GM12878 (cell line): ENCODE results near the gene MRPL46. TPM values are rescaled to one million over a fixed set of nuclear protein-coding genes. Genes with fewer than 3 reads are reported as not detected.
"Not testable (repeated sequence)": the region's sequence is repeated elsewhere in the genome, so short reads cannot be mapped to it uniquely, and the experiment has no call there.

ENCODE experiments used
- ATAC-seq: fragments of 200-7000 bp; cut with Tn5 transposase; 3 replicates; pipeline ENCODE4 v1.9.1; 2020; ENCODE audit warnings: mild to moderate bottlenecking, moderate library complexity
- BruUV-seq: library from RNA; stranded (reverse); fragments of 400-500 nt; replicated peaks from 2 replicates; lab custom pipeline; 2021; lab: Mats Ljungman, UMichigan
- CTCF ChIA-PET: fragments of 300-600 bp; sonication (Branson Sonifier 250); formaldehyde crosslinking; extraction: SDS; loops from one replicate; lab custom pipeline; 2021; ENCODE audit warnings: inconsistent platforms; lab: Yijun Ruan, JAX
- POLR2A ChIA-PET: fragments of 350-600 bp; formaldehyde crosslinking; extraction: SDS; loops from one replicate; lab custom pipeline; 2021; ENCODE audit warnings: inconsistent platforms; lab: Charles Lee
- RAD21 ChIA-PET: fragments of 300-600 bp; sonication (Branson Sonifier 250); formaldehyde crosslinking; loops from one replicate; lab custom pipeline; 2023; ENCODE audit warnings: antibody characterized with exemption; ENCODE audit not compliant: unreplicated experiment; lab: Charles Lee
- SMC1A ChIA-PET: fragments of 300-600 bp; sonication (Branson Sonifier 250); formaldehyde crosslinking; loops from one replicate; lab custom pipeline; 2023; ENCODE audit not compliant: unreplicated experiment, uncharacterized antibody; lab: Charles Lee
- DNase-seq: peaks from one replicate; pipeline ENCODE4 v3.0.0-alpha.2; 2011; ENCODE audit warnings: low read depth, low spot score
- FAIRE-seq: peaks from 3 replicates; lab custom pipeline; 2011; peaks lifted over from hg19 to GRCh38; lab: Jason Lieb, UNC
- H2AFZ ChIP-seq: 2 replicates; pipeline ENCODE4 v1.6.0; 2011; ENCODE audit warnings: low read depth, low read length, control low read depth; ENCODE audit not compliant: control insufficient read depth
- H3K27ac ChIP-seq: 2 replicates; pipeline ENCODE4 v1.5.1; 2011; ENCODE audit warnings: control low read depth; ENCODE audit not compliant: control insufficient read depth, insufficient read depth
- H3K27me3 ChIP-seq, 2 experiments: replicated peaks in 1 of 2; 2 replicates each; pipeline versions ENCODE4 v1.6.0 to v1.6.1; 2011; ENCODE audit warnings: low read length in 1 of 2; ENCODE audit not compliant: control insufficient read depth in 2 of 2, insufficient read depth in 2 of 2
- H3K36me3 ChIP-seq, 2 experiments: 2 replicates each; pipeline ENCODE4 v1.5.1; 2011; ENCODE audit warnings: low read length in 1 of 2; ENCODE audit not compliant: control insufficient read depth in 2 of 2, insufficient read depth in 2 of 2
- H3K4me1 ChIP-seq: 2 replicates; pipeline ENCODE4 v1.6.1; 2011; ENCODE audit warnings: mild to moderate bottlenecking, low read length, moderate library complexity, mixed read lengths; ENCODE audit not compliant: control insufficient read depth, insufficient read depth
- H3K4me2 ChIP-seq: 2 replicates; pipeline ENCODE4 v1.6.0; 2011; ENCODE audit warnings: control low read depth; ENCODE audit not compliant: control insufficient read depth, insufficient read depth
- H3K4me3 ChIP-seq: fragments of 200-600 bp; sonication (generic); 2 replicates; pipeline ENCODE4 v1.5.1; 2016
- H3K79me2 ChIP-seq: 2 replicates; pipeline ENCODE4 v1.6.0; 2011; ENCODE audit warnings: low read length; ENCODE audit not compliant: control insufficient read depth, insufficient read depth
- H3K9ac ChIP-seq: 2 replicates; pipeline ENCODE4 v1.8.0; 2011; ENCODE audit warnings: low read length, control low read depth, mixed read lengths; ENCODE audit not compliant: control insufficient read depth, insufficient read depth
- H3K9me3 ChIP-seq: replicated peaks from 3 replicates; pipeline ENCODE4 v1.5.1; 2011; ENCODE audit warnings: mild to moderate bottlenecking, low read length; ENCODE audit not compliant: control insufficient read depth, insufficient read depth
- H4K20me1 ChIP-seq: 2 replicates; pipeline ENCODE4 v1.6.0; 2011; ENCODE audit not compliant: control insufficient read depth, insufficient read depth
- CREB1 ChIP-seq: IDR thresholded peaks from 2 replicates; pipeline ENCODE4 v1.6.1; 2012; ENCODE audit warnings: low read depth, mild to moderate bottlenecking, inconsistent platforms
- CREM ChIP-seq: IDR thresholded peaks from 2 replicates; pipeline ENCODE4 v1.6.1; 2014; ENCODE audit warnings: antibody characterized with exemption, low read depth
- IKZF2 ChIP-seq, 2 experiments: fragments of 450-650 bp; IDR thresholded peaks; 2 replicates each; pipeline ENCODE4 v1.6.1; 2017; ENCODE audit warnings: mild to moderate bottlenecking in 2 of 2, moderate library complexity in 2 of 2
- JUNB ChIP-seq: IDR thresholded peaks from 2 replicates; pipeline ENCODE4 v1.6.1; 2016; ENCODE audit warnings: antibody characterized with exemption, mild to moderate bottlenecking
- KLF5 ChIP-seq: fragments of 450-650 bp; IDR thresholded peaks from 2 replicates; pipeline ENCODE4 v1.6.1; 2014; ENCODE audit warnings: mild to moderate bottlenecking; ENCODE audit not compliant: partially characterized antibody
- NFIC ChIP-seq: IDR thresholded peaks from 2 replicates; pipeline ENCODE4 v1.6.1; 2012; ENCODE audit warnings: low read depth, mild to moderate bottlenecking, inconsistent platforms, low read length, moderate library complexity
- RELA ChIP-seq: fragments of 450-650 bp; IDR thresholded peaks from 2 replicates; pipeline ENCODE4 v1.8.0; 2014; ENCODE audit warnings: borderline replicate concordance; ENCODE audit not compliant: partially characterized antibody
- RELB ChIP-seq: fragments of 450-650 bp; IDR thresholded peaks from 2 replicates; pipeline ENCODE4 v1.6.1; 2017; ENCODE audit warnings: low read depth, mild to moderate bottlenecking, moderate library complexity
- WGBS: methylation state at CpG from one replicate; pipeline ENCODE4 v1.1.6; 2016; ENCODE audit warnings: low lambda C conversion rate; ENCODE audit not compliant: insufficient replicate concordance, insufficient coverage; ENCODE audit errors: missing lambda C conversion rate; 5-methylcytosine and 5-hydroxymethylcytosine counted together
- in situ Hi-C: fragments of 300-500 bp; cut with MboI; formaldehyde crosslinking; loops from 9 replicates; pipeline ENCODE4 v1.14.3; 2018; ENCODE audit warnings: mixed read lengths
- intact Hi-C: fragments of 100-400 bp; cut with micrococcal nuclease; formaldehyde crosslinking; loops from one replicate; pipeline ENCODE4 v1.14.2; 2022; ENCODE audit not compliant: unreplicated experiment
- polyA plus RNA-seq, 11 experiments: library from polyadenylated mRNA; depleted of rRNA in 4 of 11; unstranded in 6 of 11; stranded (reverse) in 5 of 11; fragments of >200 nt; fragmentation: Nextera tagmentation in 4 of 11; fragmentation: Illumina TruSeq in 1 of 11; extraction: Ambion mirVana in 4 of 11; extraction: Trizol in 1 of 11; gene quantifications; 1 replicate in 1 of 11; 2 replicates in 10 of 11; pipeline versions ENCODE4 v1.2.1 to v1.2.3, GENCODE V29; 2011 to 2016; ENCODE audit warnings: inconsistent platforms in 2 of 11, missing spikeins in 2 of 11, low read depth in 1 of 11
- total RNA-seq, 4 experiments: library from RNA; depleted of rRNA in 3 of 4; stranded (reverse); fragments of >200 nt in 3 of 4; fragmentation: Illumina TruSeq in 1 of 4; extraction: Trizol in 1 of 4; gene quantifications; 2 replicates each; pipeline versions ENCODE4 v1.2.1 to v1.2.3, GENCODE V29; 2013 to 2021

Gene MRPL46
- total and polyA plus RNA-seq, 10 of the 15 experiments (the other 5 are each of a cell fraction or from before 2014, with no cell fraction given), result 37.4 to 96.7 (median 52.9) TPM

GRCh38 chr15:88473661-88474293 lies 6.6 kb upstream of the MRPL46 start:
- intact Hi-C loops, result not testable (repeated sequence)

GRCh38 chr15:88472225-88472624 lies 5.0 kb upstream of the MRPL46 start:
- Histone ChIP-seq H3K4me3 (no peak overlapping the region), H3K36me3 (peaks cover 4 to 20% of the 10 kb centered on the region in 2 experiments), H3K27me3 (no peaks in the 10 kb centered on the region), H3K9me3 (no peaks in the 10 kb centered on the region), H3K9ac (peak overlapping the region; percentile 8; the same call in 1 of the 2 replicates), H3K79me2 (peaks cover 17% of the 10 kb centered on the region), H4K20me1 (no peaks in the 10 kb centered on the region), H2AFZ (no peak overlapping the region), H3K27ac (peak overlapping the region; percentile 56), H3K4me1 (peaks cover 7% of the 10 kb centered on the region), H3K4me2 (peak overlapping the region; percentile 21; the same call in 1 of the 2 replicates)
- DNase-seq, result peak; percentile 36
- ChIA-PET RAD21 (interaction anchor here (1.4 kb wide), 1 partner anchor 152 kb away, joined by 7 read pairs; no protein-coding TSS in a partner anchor), POLR2A (no interaction called here), SMC1A (interaction anchor here (0.5 to 2.8 kb wide), 4 partner anchors 9 to 152 kb away, joined by 3 to 8 read pairs (median 4); no protein-coding TSS in a partner anchor), CTCF (interaction anchor here (0.8 to 2.8 kb wide), 4 partner anchors 17 to 166 kb away, joined by 3 to 14 read pairs (median 4); no protein-coding TSS in a partner anchor)
- intact Hi-C loops, result no loop called here
- in situ Hi-C loops, result no loop called here
- ATAC-seq, result peak; percentile 69
- no TSS peak for BruUV-seq
- TF ChIP-seq KLF5, result no peak
- no peak for TF ChIP-seq NFIC
- TF ChIP-seq RELB, result peak; percentile 85
- peak; percentile 31; the same call in 1 of the 2 replicates for TF ChIP-seq JUNB
- peak; percentile 65; the same call in 1 of the 2 replicates for TF ChIP-seq CREM
- TF ChIP-seq CREB1, result peak; percentile 75
- TF ChIP-seq RELA, result peak; percentile 86
- TF ChIP-seq IKZF2 (IDR thresholded peaks at IDR 0.05), result peak in 1 of 2 experiments; percentile 13; a peak in 2 of 4 replicates
- 49% methylated on average over 4 of the region's 4 CpGs for WGBS
- no peak for FAIRE-seq

More at GRCh38 chr15:88473661-88474293, 6.6 kb upstream of the MRPL46 start:
- H3K4me2 ChIP-seq, H3K27me3 ChIP-seq, DNase-seq, H3K27ac ChIP-seq, H3K4me3 ChIP-seq, POLR2A ChIA-PET, FAIRE-seq, H2AFZ ChIP-seq, H3K9ac ChIP-seq, ATAC-seq, RAD21 ChIA-PET, H3K79me2 ChIP-seq, in situ Hi-C loops, H3K4me1 ChIP-seq, H3K9me3 ChIP-seq, H4K20me1 ChIP-seq, BruUV-seq: not testable (repeated sequence)
- CTCF ChIA-PET, result interaction anchor here (0.6 to 2.0 kb wide), 3 partner anchors 150 to 360 kb away, joined by 3 to 8 read pairs (median 3); no protein-coding TSS in a partner anchor
- whole genome bisulfite sequencing, result 100% methylated on average over 4 of the region's 4 CpGs
- SMC1A ChIA-PET, result interaction anchor here (2.8 kb wide), 1 partner anchor 150 kb away, joined by 8 read pairs; no protein-coding TSS in a partner anchor
- H3K36me3 ChIP-seq, result peaks cover 7 to 24% of the 10 kb centered on the region in 2 experiments
